H1 (cell line): ENCODE measurements around the gene FABP7. TPM values are rescaled to one million over a fixed set of nuclear protein-coding genes. Genes with fewer than 3 reads are reported as not detected.

Source experiments
- CTBP2 ChIP-seq: IDR thresholded peaks from 2 replicates; pipeline ENCODE4 v1.7.0; 2011; ENCODE audit warnings: borderline replicate concordance, mild to moderate bottlenecking, moderate library complexity, mixed read lengths, low read length; ENCODE audit not compliant: insufficient read depth, insufficient read length
- polyA plus RNA-seq, 7 experiments: library from polyadenylated mRNA; depleted of rRNA in 3 of 7; stranded (reverse) in 5 of 7; unstranded in 2 of 7; fragments of >200 nt in 5 of 7; fragments of 200-250 nt in 2 of 7; gene quantifications; 1 replicate in 5 of 7; 2 replicates in 1 of 7; 4 replicates in 1 of 7; pipeline versions ENCODE4 v1.2.1 to v1.2.3, GENCODE V29; 2011 to 2013; ENCODE audit warnings: missing spikeins in 2 of 7, mixed read lengths in 2 of 7
- total RNA-seq: library from RNA; stranded (reverse); fragmentation: NEBNext Ultra II Directional; extraction: Animal tissue kit (Norgen Biotek cat#: 25700); gene quantifications from 2 replicates; pipeline ENCODE4 v1.2.1, GENCODE V29; 2021
- TF ChIP-seq, protein P1 (sequence below): IDR thresholded peaks from 2 replicates; pipeline ENCODE4 v1.6.1; 2012; ENCODE audit warnings: inconsistent platforms

FABP7 gene
- total and polyA plus RNA-seq, 2 of the 8 experiments (the other 6 are each of a cell fraction or from before 2014, with no cell fraction given) = 10.6 to 13.1 TPM

GRCh38 chr6:122770835-122771601 is 8.5 kb upstream of the FABP7 start (continued):
- TF ChIP-seq, protein P1, sequence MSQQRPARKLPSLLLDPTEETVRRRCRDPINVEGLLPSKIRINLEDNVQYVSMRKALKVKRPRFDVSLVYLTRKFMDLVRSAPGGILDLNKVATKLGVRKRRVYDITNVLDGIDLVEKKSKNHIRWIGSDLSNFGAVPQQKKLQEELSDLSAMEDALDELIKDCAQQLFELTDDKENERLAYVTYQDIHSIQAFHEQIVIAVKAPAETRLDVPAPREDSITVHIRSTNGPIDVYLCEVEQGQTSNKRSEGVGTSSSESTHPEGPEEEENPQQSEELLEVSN = no peak
- no peak for TF ChIP-seq CTBP2
- TF ChIP-seq, all 59 proteins: peak for 2
